Cerebellar nuclear complex (tissue), 1 donor: ENCODE results near the gene CASP4.
"Not testable (repeated sequence)": the region's sequence is repeated elsewhere in the genome, so short reads cannot be mapped to it uniquely, and the experiment has no call there.

Experiments
- DNase-seq, 2 experiments: peaks; one replicate each; lab custom pipeline; 2025; lab: John Stamatoyannopoulos, UW

CASP4 gene

DNA sequence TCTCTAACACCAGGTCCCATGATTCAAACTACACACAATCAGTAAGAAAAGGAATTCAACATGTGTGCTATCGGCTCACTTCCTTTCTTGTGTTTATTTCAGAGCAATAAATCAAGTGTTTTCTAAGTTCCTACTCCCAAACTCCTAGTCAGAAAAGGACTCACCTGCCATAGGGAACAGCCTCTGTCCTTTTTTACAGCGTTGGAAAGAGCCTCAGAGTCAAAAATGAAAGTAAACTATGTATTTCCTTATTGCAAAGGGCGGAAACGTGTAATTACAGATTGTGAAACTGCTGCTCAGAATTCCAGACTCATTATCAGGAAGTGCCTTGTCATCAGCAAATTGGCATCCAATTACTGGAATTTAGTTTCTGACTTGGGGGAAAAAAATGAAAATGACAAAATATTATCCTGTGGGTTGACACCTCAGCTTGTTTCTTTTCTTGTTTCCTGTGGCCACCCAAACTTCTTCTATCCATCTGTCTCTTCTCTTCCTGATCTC lies at the start of gene CASP4:
TSS of gene CASP4 (minus strand) at position 220 of the 501 bp plus-strand sequence. CDS start at position 171, 49 bp downstream.
- no peak for DNase-seq

DNA sequence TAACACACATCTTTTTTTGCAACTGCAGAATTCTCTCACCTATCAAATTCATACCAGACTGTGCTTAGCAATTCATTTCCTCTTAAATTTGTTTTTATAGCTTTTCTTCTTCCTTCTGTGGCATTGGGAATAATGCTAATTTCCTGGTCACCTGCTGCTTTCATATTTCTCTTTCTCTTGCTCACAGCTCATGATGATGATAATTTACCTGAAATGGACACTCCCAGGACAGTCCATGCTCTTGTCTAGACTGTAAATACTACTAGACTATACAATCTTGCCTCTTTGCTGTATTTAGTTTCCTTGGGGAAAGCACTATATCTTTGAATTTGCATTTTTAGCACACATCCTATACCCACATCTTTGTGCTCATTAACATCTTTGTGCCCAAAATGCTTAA lies 39.1 kb upstream of the CASP4 start:
- DNase-seq = no peak

DNA sequence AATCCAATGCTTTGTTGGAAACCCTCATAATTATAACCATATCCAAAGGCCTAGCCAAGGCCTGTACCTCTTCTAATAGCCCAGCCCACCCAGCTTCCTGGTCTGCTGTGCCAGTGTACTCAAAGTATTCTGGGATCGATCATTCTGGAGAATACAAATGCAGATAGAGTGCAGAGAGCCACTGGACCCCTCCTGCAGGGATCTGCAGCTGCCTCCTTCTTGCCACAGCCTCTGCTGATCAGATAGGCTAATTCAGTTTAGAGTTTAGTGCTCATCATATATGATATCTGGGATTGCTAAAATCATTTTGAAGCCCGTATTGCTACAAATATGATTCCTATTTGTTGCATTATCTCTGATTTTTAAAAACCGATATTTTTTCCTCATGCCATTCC lies 37.1 kb upstream of the CASP4 start:
- DNase-seq = no peak

DNA sequence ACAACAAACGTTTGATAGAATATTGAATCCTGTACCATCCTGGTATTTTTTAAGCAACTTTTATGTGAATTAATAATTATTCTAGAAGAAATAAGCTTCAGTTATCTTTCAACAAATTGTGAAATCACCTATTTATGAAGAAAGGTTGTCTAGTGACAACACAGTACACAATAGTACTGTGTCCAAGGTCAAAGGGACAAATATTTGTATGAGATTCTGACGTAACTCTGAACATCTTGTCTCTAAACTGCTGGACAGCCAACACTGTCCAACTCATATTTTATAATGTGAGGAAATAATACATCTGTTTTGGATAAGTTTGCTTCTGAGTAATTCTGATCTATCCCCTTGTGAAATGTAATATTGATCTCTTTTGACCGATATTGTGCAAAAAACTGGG lies 35.6 kb upstream of the CASP4 start:
- no peak for DNase-seq

DNA sequence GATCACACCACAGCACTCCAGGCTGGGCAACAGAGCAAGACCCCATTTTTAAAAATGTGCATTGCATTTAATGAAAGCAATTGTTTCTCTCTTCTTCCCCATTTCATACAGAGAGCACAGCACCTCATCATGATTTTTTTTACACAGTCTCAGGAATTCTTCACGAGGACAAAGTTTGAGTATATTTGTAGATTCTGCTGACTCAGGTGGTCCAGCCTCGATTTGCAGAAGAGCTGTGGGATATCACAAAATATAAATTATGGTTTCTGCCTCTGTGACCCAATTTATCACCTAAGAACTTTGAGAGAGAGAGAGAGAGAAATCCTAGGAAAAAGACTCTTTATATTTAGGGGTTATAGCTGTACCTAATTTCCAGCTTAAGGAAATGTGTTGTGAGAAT lies 34.8 kb upstream of the CASP4 start:
- no peak for DNase-seq

DNA sequence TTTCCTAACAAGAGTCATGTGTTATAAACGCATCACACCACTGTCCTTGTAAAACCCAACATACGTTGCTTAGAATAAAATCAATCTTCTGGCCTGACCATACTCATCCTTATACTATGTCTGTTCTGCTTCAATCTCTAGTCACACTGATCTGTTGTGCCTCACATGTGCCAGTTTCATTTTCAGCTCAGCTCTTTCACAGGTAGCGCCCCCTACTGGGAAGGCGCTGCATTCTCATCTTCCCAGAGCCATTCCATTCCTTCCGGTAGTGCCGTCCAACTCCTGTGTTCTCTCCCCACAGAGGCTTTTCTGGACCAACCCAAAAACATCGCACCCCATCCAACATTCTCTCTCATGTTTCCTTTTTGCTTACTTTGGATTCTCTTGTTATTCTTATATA lies 32.4 kb upstream of the CASP4 start:
- no peak for DNase-seq

DNA sequence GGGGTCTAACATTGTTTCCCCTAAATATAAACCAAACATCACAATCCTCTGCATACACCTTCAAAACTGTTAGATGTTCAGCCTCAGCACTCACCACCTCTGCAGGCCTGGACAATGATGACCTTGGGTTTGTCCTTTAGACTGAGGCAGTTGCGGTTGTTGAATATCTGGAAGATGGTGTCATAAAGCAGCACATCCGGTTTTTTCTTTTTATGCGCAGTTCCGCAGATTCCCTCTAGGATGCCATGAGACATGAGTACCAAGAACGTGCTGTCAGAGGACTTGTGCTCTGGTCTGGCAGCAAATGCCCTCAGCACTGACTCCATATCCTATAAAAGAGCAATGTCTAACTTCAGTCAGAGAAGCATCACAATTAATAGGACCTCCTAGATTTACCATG lies 31.8 kb upstream of the CASP4 start:
- DNase-seq = no peak

DNA sequence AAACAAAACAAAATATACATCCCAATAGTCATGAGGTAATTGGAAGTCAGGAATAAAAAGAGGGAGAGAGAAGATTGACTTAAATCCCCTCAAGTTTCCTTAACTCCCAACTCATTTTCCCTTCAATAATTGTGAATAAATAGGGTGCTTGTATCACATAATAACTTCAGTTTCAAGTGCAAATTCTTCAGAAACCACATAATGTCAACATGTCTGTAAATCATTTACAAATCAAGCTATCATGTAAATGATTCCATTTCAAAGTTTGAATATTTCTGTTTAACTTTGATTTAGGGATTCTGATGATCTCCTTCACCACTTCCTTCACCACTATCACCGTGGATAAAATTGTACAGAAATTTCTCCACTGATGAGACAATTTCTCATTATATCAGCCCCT lies 31.3 kb upstream of the CASP4 start:
- no peak for DNase-seq

DNA sequence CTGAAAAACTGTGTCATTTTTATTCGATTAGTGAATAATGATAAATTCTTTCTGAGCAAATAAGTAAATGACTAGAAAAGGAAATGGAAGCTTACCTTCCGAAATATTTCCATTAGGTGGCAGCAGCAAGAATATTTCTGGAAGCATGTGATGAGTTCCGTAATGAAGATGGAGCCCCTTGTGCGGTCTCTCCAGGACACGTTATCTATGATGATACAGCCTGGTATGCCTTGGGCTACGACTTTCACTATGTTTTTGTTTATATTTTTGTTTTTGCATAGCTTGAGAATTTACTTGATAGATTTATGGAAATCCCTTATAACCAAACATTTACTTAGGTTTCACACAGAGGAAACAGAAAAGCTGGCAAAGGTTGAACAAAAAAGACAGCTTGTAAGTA lies 28.9 kb upstream of the CASP4 start:
- no peak for DNase-seq

DNA sequence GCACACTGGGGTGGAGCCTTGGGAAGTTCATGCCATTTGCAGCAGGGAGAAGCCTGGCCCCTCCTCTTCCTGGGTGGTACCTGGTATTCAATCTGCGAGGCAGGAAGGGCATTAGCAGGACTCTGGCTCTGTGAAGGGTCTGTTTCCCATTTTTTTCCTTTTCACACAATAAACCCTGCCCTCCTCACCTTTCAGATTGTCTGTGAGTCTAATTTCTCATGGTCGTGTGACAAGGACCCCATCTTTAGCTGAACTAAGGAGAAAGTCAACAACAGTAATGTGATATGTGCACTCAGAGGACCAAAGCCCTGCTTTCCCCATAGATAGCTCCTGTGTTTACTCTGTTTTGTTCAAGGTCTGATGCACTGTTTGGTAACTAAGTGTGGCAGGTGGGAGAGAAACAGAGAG lies 26.6 kb upstream of the CASP4 start:
- no peak for DNase-seq

DNA sequence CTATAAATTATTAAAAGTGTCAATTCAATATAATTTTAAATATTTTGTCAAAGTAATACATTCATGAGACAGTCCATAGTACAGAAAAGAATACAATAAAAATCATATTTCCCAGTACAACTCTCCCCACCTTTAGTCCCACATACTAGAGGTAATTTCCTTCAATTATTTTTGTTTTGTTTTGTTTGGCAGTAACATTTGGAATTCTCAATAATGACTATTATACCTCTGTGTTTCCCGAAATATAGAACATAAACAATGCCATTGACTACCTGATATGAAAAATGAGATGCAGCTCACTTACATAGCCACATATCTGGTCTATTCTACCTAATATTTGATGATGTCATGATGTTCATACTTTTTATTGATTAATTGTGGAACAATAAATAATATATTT lies 24.4 kb upstream of the CASP4 start:
- DNase-seq = no peak

DNA sequence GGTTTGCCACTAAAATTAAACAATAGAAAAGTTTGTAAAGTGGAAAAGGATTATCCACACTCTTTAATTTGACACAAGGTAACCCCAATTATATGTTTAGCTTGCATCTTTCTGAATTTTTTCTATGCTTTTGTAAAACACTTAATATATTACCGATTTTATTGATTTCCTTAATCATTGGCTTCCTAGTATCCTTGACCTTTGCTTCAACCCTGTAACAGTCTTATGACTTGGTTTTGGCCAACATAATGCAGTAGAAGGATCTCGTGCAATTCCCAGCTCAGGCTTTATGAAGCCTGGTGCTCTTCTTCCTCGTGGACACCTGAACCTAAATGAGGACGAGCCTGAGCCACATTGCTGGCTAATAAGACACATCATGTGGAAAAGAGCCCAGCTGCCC lies 23.6 kb upstream of the CASP4 start:
- no peak for DNase-seq

DNA sequence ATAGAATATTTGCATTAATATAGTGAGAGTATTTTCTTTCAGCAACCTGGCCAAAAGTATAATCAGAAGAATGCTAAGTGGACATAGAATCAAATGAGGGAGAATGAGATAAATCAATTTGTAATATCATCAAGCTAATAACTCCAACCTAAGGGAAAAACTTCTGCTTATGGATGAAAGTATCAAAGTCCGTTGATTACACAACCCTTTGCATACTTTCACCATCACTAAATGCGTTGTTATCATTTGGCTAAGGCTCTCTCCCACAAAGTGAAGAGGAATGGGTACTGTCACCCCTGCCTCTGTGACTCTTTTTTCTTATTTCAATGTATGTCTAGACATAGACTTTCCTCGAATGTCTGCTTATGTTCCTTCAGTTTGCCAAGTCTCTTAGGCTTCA lies 16.4 kb upstream of the CASP4 start:
- no peak for DNase-seq

DNA sequence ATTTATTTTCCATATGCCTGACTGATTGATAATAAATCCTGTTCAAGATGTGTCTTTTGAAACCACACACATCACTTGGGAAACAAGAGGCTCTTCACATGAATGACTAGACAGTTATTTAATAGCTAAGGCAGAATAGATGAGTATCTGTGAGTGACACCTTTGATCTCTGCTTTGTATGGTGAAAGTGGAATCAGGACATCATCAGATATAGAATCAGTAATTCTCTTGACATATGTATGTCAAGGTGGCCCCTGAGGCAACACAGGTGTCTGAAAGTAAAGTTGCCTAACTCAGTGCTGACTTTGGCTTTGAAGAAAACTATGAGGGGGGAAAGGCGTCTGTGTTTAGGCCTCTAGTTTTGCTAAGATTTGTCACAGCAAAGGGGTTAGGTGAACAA lies 11.5 kb upstream of the CASP4 start:
- DNase-seq = no peak

DNA sequence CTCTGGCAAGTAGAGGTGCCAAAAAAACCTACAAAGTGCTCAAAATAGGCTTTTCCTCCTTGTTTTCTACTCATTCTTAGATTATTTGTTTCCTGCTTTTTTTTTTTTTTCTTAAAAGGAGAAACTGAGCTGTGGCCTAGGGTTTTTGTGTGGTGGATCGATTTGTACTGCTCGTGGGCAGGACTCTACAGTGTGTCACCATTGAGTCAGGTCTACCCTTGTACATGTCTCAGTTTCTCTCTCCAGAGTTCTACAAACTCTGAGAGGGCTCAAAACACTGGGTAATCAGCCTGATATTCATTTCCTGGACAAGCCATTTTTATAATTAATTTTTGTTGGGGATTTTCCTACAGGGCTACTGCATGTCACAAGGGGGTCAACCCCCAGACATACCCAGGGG lies 5.2 kb upstream of the CASP4 start:
- no peak for DNase-seq

DNA sequence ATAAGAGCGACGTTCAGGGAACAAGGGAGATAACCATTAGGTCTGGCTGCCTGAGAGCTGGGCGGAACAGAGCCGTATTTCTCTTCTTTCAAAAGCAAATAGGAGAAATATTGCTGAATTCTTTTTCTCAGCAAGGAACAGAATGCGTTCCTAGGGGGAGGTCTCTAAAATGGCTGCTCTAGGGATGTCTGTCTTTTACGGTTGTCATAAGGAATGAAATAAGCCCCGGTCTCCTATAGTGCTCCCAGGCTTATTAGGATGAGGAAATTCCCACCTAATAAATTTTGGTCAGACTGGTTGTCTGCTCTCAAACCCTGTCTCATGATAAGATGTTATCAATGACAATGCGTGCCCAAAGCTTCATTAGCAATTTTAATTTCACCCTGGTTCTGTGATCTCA lies 4.5 kb upstream of the CASP4 start:
- DNase-seq = not testable (repeated sequence)

DNA sequence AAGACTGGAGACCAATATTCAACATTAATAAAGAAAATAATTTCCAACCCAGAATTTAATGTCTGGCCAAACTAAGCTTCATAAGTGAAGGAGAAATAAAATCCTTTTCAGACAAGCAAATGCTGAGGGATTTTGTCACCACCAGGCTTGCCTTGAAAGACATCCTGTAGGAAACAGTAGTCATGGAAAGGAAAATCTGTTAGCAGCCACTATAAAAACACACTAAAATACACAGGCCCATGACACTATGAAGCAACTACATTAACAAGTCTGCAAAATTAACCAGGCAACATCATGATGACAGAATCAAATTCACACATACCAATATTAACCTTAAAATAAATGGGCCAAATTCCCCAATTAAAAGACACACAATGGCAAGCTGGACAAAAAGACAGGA lies 2.4 kb upstream of the CASP4 start:
- no peak for DNase-seq

DNA sequence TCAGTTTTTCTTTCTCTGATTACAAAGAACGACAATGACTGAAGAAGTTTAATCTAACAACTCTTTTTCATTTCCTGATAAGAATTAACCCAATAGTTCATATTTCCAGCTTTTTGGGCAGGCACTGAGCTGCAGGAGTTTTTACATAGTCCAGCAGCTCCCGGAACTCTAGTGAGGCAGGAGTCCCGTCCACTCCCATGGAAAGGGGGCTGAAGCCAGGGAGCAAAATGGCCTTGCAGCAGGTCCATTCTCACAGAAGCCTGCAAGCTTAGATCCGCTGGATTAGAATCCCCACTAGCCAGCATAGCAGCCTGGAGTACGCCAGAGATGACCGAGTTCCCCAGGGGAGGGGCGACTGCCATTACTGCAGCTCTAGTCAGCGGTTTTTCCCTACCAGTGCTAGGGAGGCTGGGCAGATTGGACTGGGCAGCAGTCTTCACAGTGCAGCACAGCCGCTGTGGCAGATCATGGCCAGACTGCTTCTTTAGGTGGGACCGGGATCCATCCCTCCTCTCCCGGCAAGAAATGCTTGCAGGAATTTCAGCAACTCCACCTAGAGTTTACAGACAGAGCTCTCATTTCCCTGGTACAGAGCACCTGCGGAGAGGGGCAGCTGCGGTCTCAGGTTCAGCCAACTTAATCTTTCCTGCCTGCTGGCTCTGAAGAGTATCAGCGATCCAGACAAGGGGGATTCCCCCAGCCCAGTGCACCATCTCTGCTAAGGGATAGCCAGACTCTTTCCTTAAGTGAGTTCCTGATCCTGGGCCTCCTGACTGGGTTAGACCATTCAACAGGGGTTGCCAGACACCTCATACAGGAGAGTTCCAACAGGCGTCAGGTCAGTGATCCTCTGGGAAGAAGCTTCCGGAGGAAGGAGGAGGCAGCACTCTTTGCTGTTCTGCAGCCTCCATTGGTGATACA lies 742 bp upstream of the CASP4 start:
- no peak for DNase-seq

DNA sequence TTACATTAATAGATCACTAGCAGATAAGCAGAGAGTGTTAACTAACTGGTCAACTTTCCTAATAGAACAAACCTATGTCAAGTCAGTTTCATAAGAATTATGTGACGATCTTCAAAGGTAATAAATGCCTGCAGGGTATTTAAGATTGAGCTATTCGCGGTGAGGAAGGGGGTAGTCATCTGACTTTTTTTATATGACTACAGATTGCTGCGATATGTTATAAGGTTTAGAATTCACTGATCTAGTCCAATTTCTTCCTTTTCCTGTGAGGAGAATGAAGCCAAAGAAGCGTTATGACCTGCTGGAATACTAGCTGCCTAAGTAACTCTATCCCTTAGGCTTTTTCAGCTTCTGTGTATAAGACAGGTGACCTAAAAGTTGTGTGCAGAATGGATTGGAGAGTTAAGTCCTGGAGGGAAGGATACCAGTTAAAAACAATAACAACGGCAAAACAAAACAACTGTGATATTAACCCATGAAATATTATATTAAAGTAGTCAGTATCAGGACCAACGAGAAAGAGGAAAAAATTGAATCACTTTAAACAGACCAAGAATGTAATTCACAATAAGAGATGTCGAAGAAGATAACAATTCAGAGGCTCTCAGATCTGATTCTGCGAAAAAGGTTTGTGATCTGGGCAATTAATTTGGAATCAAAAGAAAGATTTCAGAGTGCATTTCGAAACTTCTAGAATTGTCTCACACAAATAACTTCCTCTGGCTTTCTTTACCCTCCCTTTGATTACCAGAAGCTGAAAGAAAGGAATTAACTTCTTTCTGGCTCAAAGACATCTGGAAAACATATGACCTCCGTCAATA lies 630 bp downstream of the CASP4 start:
- DNase-seq = no peak

DNA sequence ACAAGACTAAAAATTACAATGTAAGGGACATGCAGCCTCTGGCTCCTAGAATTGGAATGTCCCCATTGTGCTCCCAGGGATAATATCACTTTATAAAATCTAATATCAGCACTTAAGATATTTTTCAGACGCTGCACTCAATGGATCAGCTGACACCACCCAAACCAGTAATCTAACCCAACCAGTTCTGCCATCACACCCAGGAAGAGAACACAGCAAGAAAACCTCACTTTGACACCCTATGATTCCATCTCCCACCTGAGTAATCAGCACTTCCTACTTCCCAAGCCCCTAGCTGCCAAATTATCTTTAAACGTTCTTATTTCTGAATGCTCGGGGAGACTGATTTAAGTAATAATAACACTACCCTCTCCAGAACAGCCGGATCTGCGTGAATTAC lies 2.6 kb downstream of the CASP4 start:
- DNase-seq = no peak

DNA sequence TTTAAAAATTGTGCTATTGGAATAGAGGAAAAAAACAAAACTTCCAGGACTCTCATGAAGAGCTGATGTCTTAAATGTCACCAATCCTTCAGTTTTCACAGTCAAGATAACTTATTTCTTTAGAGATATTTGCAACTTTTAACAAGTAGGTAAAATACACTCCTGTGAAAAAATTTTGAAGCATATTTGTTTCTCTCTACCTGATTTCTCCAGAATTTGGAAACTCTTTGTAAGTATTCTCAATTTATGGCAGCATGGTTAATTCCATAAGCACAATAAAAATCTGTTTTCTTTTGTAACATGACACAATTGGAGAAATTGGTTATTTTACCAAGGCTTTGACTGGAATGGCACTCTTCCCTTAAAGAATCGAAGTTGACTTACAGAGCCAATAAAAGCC lies 4.1 kb downstream of the CASP4 start:
- DNase-seq = no peak

DNA sequence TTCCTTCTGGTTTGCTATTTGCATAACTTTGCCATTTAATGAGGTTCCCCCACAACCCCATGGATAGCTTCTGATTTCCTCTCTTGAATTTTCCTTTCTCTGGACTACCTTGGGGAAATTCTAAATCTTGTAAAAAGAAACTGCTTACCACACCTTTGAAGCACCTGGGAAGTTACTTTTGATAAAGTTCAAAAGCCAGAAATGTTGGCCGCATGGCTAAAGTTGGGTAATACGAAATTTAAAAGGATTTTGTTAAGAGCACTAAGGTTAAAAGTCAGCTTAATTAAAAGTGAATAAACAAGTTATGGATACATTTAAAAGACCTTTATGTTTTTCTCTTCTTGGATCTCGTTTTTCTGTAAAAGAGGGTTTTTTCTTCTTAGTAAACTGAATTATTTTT lies 5.5 kb downstream of the CASP4 start:
- DNase-seq = no peak

DNA sequence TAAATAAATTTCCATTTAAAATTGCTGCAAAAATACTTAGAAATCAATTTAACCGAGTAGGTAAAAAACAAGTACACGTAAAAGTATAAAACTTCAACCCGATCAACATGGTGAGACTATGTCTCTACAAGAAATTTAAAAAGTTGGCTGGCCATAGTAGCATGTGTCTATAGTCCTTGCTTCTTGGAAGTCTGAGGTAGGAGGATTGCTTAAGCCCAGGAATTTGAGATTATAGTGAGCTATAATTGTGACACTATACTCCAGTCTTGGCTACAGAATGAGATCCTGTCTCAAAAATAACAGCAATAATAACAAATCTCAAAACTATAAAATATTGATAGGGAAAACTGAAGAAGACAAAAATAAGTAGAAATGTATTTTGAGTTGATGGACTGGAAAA lies 11.1 kb downstream of the CASP4 start:
- DNase-seq = no peak
